CD14-positive monocyte (primary cell): Measurements from ENCODE around the gene RPGRIP1L. TPM values are rescaled to one million over a fixed set of nuclear protein-coding genes. Genes with fewer than 3 reads are reported as not detected.

Experiments used
- DNase-seq, 3 donors: peaks; one replicate each; pipeline ENCODE4 v3.0.0-alpha.2; 2011 to 2022
- H2AFZ ChIP-seq: 2 replicates; pipeline ENCODE4 v1.6.0; 2012; ENCODE audit warnings: mild to moderate bottlenecking, low read depth, low read length, inconsistent platforms; ENCODE audit not compliant: insufficient read depth, poor library complexity, severe bottlenecking
- H3K27ac ChIP-seq, 2 donors: 1 replicate in 1 of 2; 2 replicates in 1 of 2; pipeline ENCODE4 v1.5.1; 2012 to 2013; ENCODE audit warnings: low read length in 2 of 2, control low read depth in 1 of 2, inconsistent platforms in 1 of 2, low read depth in 1 of 2, mild to moderate bottlenecking in 1 of 2
- H3K27me3 ChIP-seq, 2 donors: one replicate each; pipeline versions ENCODE4 v1.6.0 to v1.6.1; 2011 to 2013; ENCODE audit warnings: low read length in 2 of 2; ENCODE audit not compliant: control insufficient read depth in 2 of 2, insufficient read depth in 2 of 2
- H3K36me3 ChIP-seq, 2 donors: replicated peaks in 1 of 2; 1 replicate in 1 of 2; 2 replicates in 1 of 2; pipeline versions ENCODE4 v1.5.1 to v1.6.1; 2012 to 2013; ENCODE audit warnings: low read length in 2 of 2, control low read depth in 1 of 2, inconsistent platforms in 1 of 2, mild to moderate bottlenecking in 1 of 2; ENCODE audit not compliant: insufficient read depth in 2 of 2, control insufficient read depth in 1 of 2
- H3K4me1 ChIP-seq, 2 donors: 1 replicate in 1 of 2; 2 replicates in 1 of 2; pipeline versions ENCODE4 v1.5.1 to v1.6.1; 2012 to 2013; ENCODE audit warnings: low read length in 2 of 2, control low read depth in 1 of 2, inconsistent platforms in 1 of 2, mild to moderate bottlenecking in 1 of 2, moderate library complexity in 1 of 2; ENCODE audit not compliant: insufficient read depth in 2 of 2, control insufficient read depth in 1 of 2
- H3K4me2 ChIP-seq: replicated peaks from 2 replicates; pipeline ENCODE3; 2012; ENCODE audit warnings: low read length, moderate library complexity, mild to moderate bottlenecking; ENCODE audit not compliant: poor library complexity, severe bottlenecking; ENCODE audit errors: extremely low read depth
- H3K4me3 ChIP-seq, 3 experiments: fragments of 200-600 bp in 1 of 3; sonication (generic) in 1 of 3; replicated peaks in 1 of 3; 1 replicate in 2 of 3; 2 replicates in 1 of 3; pipeline ENCODE4 v1.5.1; 2011 to 2013; ENCODE audit warnings: low read length in 3 of 3, mild to moderate bottlenecking in 3 of 3, control low read depth in 2 of 3, low read depth in 2 of 3, inconsistent platforms in 1 of 3, moderate library complexity in 1 of 3
- H3K79me2 ChIP-seq: 2 replicates; pipeline ENCODE4 v1.6.0; 2012; ENCODE audit warnings: mild to moderate bottlenecking, control low read depth, inconsistent platforms, low read length, moderate library complexity; ENCODE audit not compliant: insufficient read depth
- H3K9ac ChIP-seq: 2 replicates; pipeline ENCODE4 v1.6.0; 2017; ENCODE audit warnings: low read length, mild to moderate bottlenecking; ENCODE audit not compliant: insufficient read depth, poor library complexity, severe bottlenecking
- H3K9me3 ChIP-seq, 2 donors: replicated peaks in 1 of 2; 1 replicate in 1 of 2; 2 replicates in 1 of 2; pipeline versions ENCODE4 v1.5.1 to v1.6.1; 2012 to 2013; ENCODE audit warnings: low read length in 2 of 2, control low read depth in 1 of 2; ENCODE audit not compliant: control insufficient read depth in 1 of 2, insufficient read depth in 1 of 2
- H4K20me1 ChIP-seq: 2 replicates; pipeline ENCODE4 v1.6.0; 2012; ENCODE audit warnings: mild to moderate bottlenecking, low read length, control low read depth, moderate library complexity; ENCODE audit not compliant: insufficient read depth
- H3K27ac Mint-ChIP-seq, 7 donors: one replicate each; pipeline ENCODE4 v1.8.0; 2020; ENCODE audit warnings: mild to moderate bottlenecking in 7 of 7, mixed read lengths in 7 of 7, moderate library complexity in 6 of 7, inconsistent platforms in 2 of 7
- H3K27me3 Mint-ChIP-seq, 3 donors: one replicate each; pipeline ENCODE4 v1.8.0; 2021 to 2022; ENCODE audit warnings: low read depth in 3 of 3, mild to moderate bottlenecking in 3 of 3, mixed read lengths in 3 of 3, moderate library complexity in 3 of 3, inconsistent platforms in 1 of 3
- H3K36me3 Mint-ChIP-seq, 2 donors: one replicate each; pipeline ENCODE4 v1.8.0; 2020; ENCODE audit warnings: mixed read lengths in 2 of 2, inconsistent platforms in 1 of 2, mild to moderate bottlenecking in 1 of 2
- H3K4me1 Mint-ChIP-seq: one replicate; pipeline ENCODE4 v1.8.0; 2020; ENCODE audit warnings: mild to moderate bottlenecking, mixed read lengths
- H3K4me3 Mint-ChIP-seq, 2 donors: one replicate each; pipeline ENCODE4 v1.8.0; 2020; ENCODE audit warnings: mild to moderate bottlenecking in 2 of 2, mixed read lengths in 2 of 2, moderate library complexity in 1 of 2
- H3K9me3 Mint-ChIP-seq, 7 donors: one replicate each; pipeline ENCODE4 v1.8.0; 2020 to 2022; ENCODE audit warnings: mixed read lengths in 7 of 7, mild to moderate bottlenecking in 6 of 7, moderate library complexity in 6 of 7, inconsistent platforms in 2 of 7
- CTCF ChIP-seq: fragments of 200-600 bp; IDR thresholded peaks from one replicate; pipeline ENCODE4 v1.8.0; 2022; ENCODE audit warnings: antibody characterized with exemption, mild to moderate bottlenecking
- WGBS: methylation state at CpG from one replicate; pipeline ENCODE4 v1.1.5; 2013; ENCODE audit warnings: missing lambda C conversion rate; ENCODE audit not compliant: insufficient coverage; 5-methylcytosine and 5-hydroxymethylcytosine counted together
- intact Hi-C, 2 donors: fragments of 100-400 bp; cut with micrococcal nuclease; formaldehyde crosslinking; loops; one replicate each; pipeline versions ENCODE4 v1.15.0 to v1.15.1; 2023
- polyA plus RNA-seq, 3 donors: library from polyadenylated mRNA; depleted of rRNA in 1 of 3; unstranded in 2 of 3; stranded (reverse) in 1 of 3; fragments of 300-500 nt in 2 of 3; fragments of >200 nt in 1 of 3; fragmentation: Illumina TruSeq in 2 of 3; gene quantifications; 1 replicate in 2 of 3; 2 replicates in 1 of 3; pipeline ENCODE4 v1.2.3, GENCODE V29; 2012 to 2021

RPGRIP1L gene
- polyA plus RNA-seq, 3 donors: 0.11 to 0.18 TPM; not detected in 1

GRCh38 chr16:53608094-53608493 lies 95.6 kb downstream of the RPGRIP1L start:
- intact Hi-C loops: no loop called here
- Histone ChIP-seq H4K20me1 (no peaks in the 10 kb centered on the region), H3K36me3 (no peaks in the 10 kb centered on the region), H3K79me2 (no peaks in the 10 kb centered on the region), H3K4me2 (no peak overlapping the region), H3K4me3 (no peak overlapping the region), H3K9ac (no peak overlapping the region), H2AFZ (no peak overlapping the region), H3K9me3 (no peaks in the 10 kb centered on the region), H3K27ac (no peak overlapping the region), H3K4me1 (no peaks in the 10 kb centered on the region), H3K27me3 (no peaks in the 10 kb centered on the region)
- DNase-seq: no peak
- 100% methylated on average over 1 of the region's 2 CpGs for WGBS
- Mint-ChIP-seq H3K4me3 (no peak overlapping the region), H3K27me3 (no peaks in the 10 kb centered on the region), H3K36me3 (no peaks in the 10 kb centered on the region), H3K4me1 (no peaks in the 10 kb centered on the region), H3K9me3 (peaks cover 0 to 3% (median 0%) of the 10 kb centered on the region in 7 donors), H3K27ac (no peak overlapping the region)
- no peak for TF ChIP-seq CTCF

GRCh38 chr16:53605831-53606400 lies 97.7 kb downstream of the RPGRIP1L start:
- H3K27ac Mint-ChIP-seq: no peak overlapping the region
- no peak for DNase-seq
- H3K27me3 Mint-ChIP-seq: no peaks in the 10 kb centered on the region
- no peak overlapping the region for H3K9ac ChIP-seq
- no peaks in the 10 kb centered on the region for H3K4me1 ChIP-seq
- no peaks in the 10 kb centered on the region for H3K36me3 Mint-ChIP-seq
- no peaks in the 10 kb centered on the region for H3K27me3 ChIP-seq
- H3K9me3 Mint-ChIP-seq: peaks cover 0 to 2% (median 0%) of the 10 kb centered on the region in 7 donors
- H3K4me1 Mint-ChIP-seq: no peaks in the 10 kb centered on the region
- H3K4me2 ChIP-seq: no peak overlapping the region
- intact Hi-C loops: no loop called here
- H2AFZ ChIP-seq: no peak overlapping the region
- TF ChIP-seq CTCF: no peak
- H3K4me3 ChIP-seq: no peak overlapping the region
- no peak overlapping the region for H3K4me3 Mint-ChIP-seq
- no CpG with 5 or more reads among the region's 2 CpGs for WGBS
- no peak overlapping the region for H3K27ac ChIP-seq
- H4K20me1 ChIP-seq: no peaks in the 10 kb centered on the region
- no peaks in the 10 kb centered on the region for H3K9me3 ChIP-seq
- H3K36me3 ChIP-seq: no peaks in the 10 kb centered on the region
- H3K79me2 ChIP-seq: no peaks in the 10 kb centered on the region
